Ovary (tissue), 3 donors: ENCODE results near the gene NSD1.

Experiments
- POLR2A ChIP-seq: fragments of 450-650 bp; IDR thresholded peaks from one replicate; pipeline ENCODE4 v1.6.1; 2017; ENCODE audit warnings: antibody characterized with exemption, mild to moderate bottlenecking, moderate library complexity
- TF ChIP-seq, protein P1 (sequence below), 3 donors: fragments of 450-650 bp in 2 of 3; fragments of 200-600 bp in 1 of 3; IDR thresholded peaks; one replicate each; pipeline versions ENCODE4 v1.5.1 to v1.8.0; 2016 to 2022; ENCODE audit warnings: antibody characterized with exemption in 3 of 3, mild to moderate bottlenecking in 1 of 3
- donor health status: DM: no; HTN: no; CAD: no.

DNA sequence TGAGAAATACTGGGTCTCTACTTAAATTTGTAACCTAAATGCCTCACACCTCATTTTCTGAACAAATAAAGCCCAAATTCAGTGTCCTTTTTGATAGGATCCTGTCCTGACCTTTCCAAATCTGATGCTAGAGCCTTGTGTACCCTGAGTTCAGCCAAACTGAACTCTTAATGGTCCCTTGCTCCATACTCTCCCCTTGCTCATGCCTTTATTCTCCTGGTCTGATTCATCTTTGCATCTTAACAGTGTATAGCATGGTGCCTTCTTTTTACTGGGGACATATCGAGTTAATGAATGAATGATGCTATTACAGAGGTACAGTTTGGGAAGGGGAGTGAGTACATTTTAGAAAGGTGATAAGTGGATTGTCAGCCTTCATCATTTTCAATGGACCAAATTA, 9.2 kb downstream of the NSD1 start:
- TF ChIP-seq, protein P1, sequence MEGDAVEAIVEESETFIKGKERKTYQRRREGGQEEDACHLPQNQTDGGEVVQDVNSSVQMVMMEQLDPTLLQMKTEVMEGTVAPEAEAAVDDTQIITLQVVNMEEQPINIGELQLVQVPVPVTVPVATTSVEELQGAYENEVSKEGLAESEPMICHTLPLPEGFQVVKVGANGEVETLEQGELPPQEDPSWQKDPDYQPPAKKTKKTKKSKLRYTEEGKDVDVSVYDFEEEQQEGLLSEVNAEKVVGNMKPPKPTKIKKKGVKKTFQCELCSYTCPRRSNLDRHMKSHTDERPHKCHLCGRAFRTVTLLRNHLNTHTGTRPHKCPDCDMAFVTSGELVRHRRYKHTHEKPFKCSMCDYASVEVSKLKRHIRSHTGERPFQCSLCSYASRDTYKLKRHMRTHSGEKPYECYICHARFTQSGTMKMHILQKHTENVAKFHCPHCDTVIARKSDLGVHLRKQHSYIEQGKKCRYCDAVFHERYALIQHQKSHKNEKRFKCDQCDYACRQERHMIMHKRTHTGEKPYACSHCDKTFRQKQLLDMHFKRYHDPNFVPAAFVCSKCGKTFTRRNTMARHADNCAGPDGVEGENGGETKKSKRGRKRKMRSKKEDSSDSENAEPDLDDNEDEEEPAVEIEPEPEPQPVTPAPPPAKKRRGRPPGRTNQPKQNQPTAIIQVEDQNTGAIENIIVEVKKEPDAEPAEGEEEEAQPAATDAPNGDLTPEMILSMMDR (IDR thresholded peaks at IDR 0.05) = no peak
- no peak for TF ChIP-seq POLR2A
